Measurements from ENCODE around the gene TRIM44. TPM values are rescaled to one million over a fixed set of nuclear protein-coding genes. Genes with fewer than 3 reads are reported as not detected.

TRIM44 gene
- total RNA-seq, 1 donor from 2014 or later = 67.4 TPM

GRCh38 chr11:35839368-35840161 lies 177.0 kb downstream of the TRIM44 start:
- Mint-ChIP-seq H3K4me1 (peaks cover 27% of the 10 kb centered on the region), H3K27ac (ENCODE audit: unreplicated experiment) (no peak overlapping the region), H3K4me3 (no peak overlapping the region), H3K27me3 (ENCODE audit: low read depth) (no peaks in the 10 kb centered on the region), H3K9me3 (peaks cover 5% of the 10 kb centered on the region), H3K36me3 (ENCODE audit: low read depth) (no peaks in the 10 kb centered on the region)
- no peak for TF ChIP-seq CTCF (conservative IDR thresholded peaks at IDR 0.05)
- DNase-seq (ENCODE audit: low read depth, low spot score) = no peak

GRCh38 chr11:35841733-35842132 lies 179.2 kb downstream of the TRIM44 start:
- no peak for TF ChIP-seq CTCF (conservative IDR thresholded peaks at IDR 0.05)
- no peaks in the 10 kb centered on the region for H3K9me3 Mint-ChIP-seq
- peaks cover 12% of the 10 kb centered on the region for H3K4me1 Mint-ChIP-seq
- H3K36me3 Mint-ChIP-seq (ENCODE audit: low read depth) = no peaks in the 10 kb centered on the region
- no peaks in the 10 kb centered on the region for H3K27me3 Mint-ChIP-seq (ENCODE audit: low read depth)
- H3K4me3 Mint-ChIP-seq = no peak overlapping the region
- no peak overlapping the region for H3K27ac Mint-ChIP-seq (ENCODE audit: unreplicated experiment)
- DNase-seq (ENCODE audit: low read depth, low spot score) = no peak

GRCh38 chr11:35842958-35843357 lies 180.4 kb downstream of the TRIM44 start:
- DNase-seq (ENCODE audit: low read depth, low spot score) = no peak
- TF ChIP-seq CTCF (conservative IDR thresholded peaks at IDR 0.05) = no peak
- Mint-ChIP-seq H3K27ac (ENCODE audit: unreplicated experiment) (no peak overlapping the region), H3K27me3 (ENCODE audit: low read depth) (no peaks in the 10 kb centered on the region), H3K36me3 (ENCODE audit: low read depth) (no peaks in the 10 kb centered on the region), H3K9me3 (no peaks in the 10 kb centered on the region), H3K4me3 (no peak overlapping the region), H3K4me1 (peaks cover under 1% of the 10 kb centered on the region)

- Mint-ChIP-seq H3K4me1 (no peaks in the 10 kb centered on the region), H3K36me3 (ENCODE audit: low read depth) (no peaks in the 10 kb centered on the region), H3K27ac (ENCODE audit: unreplicated experiment) (no peak overlapping the region), H3K27me3 (ENCODE audit: low read depth) (no peaks in the 10 kb centered on the region), H3K9me3 (no peaks in the 10 kb centered on the region), H3K4me3 (no peak overlapping the region)
- no peak for DNase-seq (ENCODE audit: low read depth, low spot score)
- TF ChIP-seq CTCF (conservative IDR thresholded peaks at IDR 0.05) = no peak
Measured at GRCh38 chr11:35844579-35844978, 182.0 kb downstream of the TRIM44 start.

GRCh38 chr11:35845860-35846259 lies 183.3 kb downstream of the TRIM44 start:
- no peak for DNase-seq (ENCODE audit: low read depth, low spot score)
- H3K4me3 Mint-ChIP-seq = no peak overlapping the region
- H3K36me3 Mint-ChIP-seq (ENCODE audit: low read depth) = no peaks in the 10 kb centered on the region
- no peak overlapping the region for H3K27ac Mint-ChIP-seq (ENCODE audit: unreplicated experiment)
- H3K27me3 Mint-ChIP-seq (ENCODE audit: low read depth) = no peaks in the 10 kb centered on the region
- no peaks in the 10 kb centered on the region for H3K4me1 Mint-ChIP-seq
- H3K9me3 Mint-ChIP-seq = no peaks in the 10 kb centered on the region
- no peak for TF ChIP-seq CTCF (conservative IDR thresholded peaks at IDR 0.05)
